Uterine smooth muscle cell (primary cell): ENCODE data around the gene EPHB3. TPM values are rescaled to one million over a fixed set of nuclear protein-coding genes. Genes with fewer than 3 reads are reported as not detected.

Source experiments
- total RNA-seq: library from RNA; depleted of rRNA; stranded (reverse); fragments of >200 nt; gene quantifications from 2 replicates; pipeline ENCODE4 v1.2.3, GENCODE V29; 2014

Gene EPHB3
- total RNA-seq, result 4.5 and 8.5 TPM in 2 replicates

DNA sequence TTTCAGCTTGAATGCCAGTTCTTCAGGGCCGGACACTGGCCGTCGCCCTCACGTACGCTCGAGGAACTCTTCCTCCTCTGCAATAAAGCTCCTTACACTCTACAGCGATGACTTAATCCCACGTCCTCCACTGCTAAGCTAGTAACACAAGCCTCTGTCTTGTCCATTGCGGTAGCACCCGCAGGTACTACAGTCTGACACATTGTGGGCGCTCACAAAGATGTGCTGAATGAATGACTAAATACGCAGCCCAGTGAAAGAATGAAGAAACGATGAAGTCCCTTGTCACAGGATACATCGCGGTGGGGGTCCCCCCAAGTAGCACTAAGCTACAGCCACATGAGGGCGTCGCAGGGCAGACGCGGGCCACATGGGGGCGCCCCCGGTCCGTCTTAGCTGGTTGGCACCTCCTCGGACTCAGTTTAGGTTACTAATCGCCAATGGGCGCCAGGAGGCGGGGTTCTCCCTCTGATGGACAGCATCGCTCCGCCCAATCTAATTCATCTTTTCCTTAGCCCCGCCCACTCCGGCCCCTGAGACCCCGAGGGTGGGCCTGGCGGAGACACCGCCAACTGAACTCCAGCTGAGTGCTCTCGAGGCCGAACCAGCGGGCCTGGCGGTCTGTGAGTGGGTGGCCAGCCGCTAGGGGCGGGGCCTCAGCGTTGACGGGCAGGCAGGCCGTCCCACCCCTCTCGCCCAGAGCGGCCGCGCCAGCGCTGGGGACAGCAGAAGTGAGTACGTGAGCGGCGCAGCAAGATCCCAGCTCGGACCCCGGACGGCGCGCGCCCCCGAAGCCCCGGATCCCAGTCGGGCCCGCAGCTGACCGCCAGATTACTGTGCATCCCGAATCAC lies at the start of gene EPHB3:
Gene EPHB3, plus strand, starts transcription at position 725 of the 852 bp plus-strand sequence. CDS start 451 bp downstream, outside the sequence.

Other genes with a start within 250 kb of the EPHB3 start
- gene EIF4G1, start 247.2 kb upstream of the EPHB3 start, total RNA-seq, result 282 and 359 TPM in 2 replicates
- 29.7 and 42.6 TPM in 2 replicates for gene FAM131A, start 224.2 kb upstream of the EPHB3 start, total RNA-seq
- 2.7 and 4.1 TPM in 2 replicates for gene CLCN2, start 200.2 kb upstream of the EPHB3 start, total RNA-seq
- 108 and 155 TPM in 2 replicates for gene POLR2H, start 200.1 kb upstream of the EPHB3 start, total RNA-seq
- gene THPO, start 183.6 kb upstream of the EPHB3 start, total RNA-seq, result 0.25 and 0.66 TPM in 2 replicates
- 7.4 and 9.3 TPM in 2 replicates for gene CHRD, start 181.7 kb upstream of the EPHB3 start, total RNA-seq
- 32.0 and 34.0 TPM in 2 replicates for gene MAGEF1, start 150.3 kb downstream of the EPHB3 start, total RNA-seq